Body of pancreas (tissue), 4 donors: ENCODE results near the gene BCOR. TPM values are rescaled to one million over a fixed set of nuclear protein-coding genes. Genes with fewer than 3 reads are reported as not detected.

Experiments
- ATAC-seq: fragments of 150-250 bp; one replicate; pipeline ENCODE4 v1.9.1; 2016
- DNase-seq, 4 donors: peaks; one replicate each; pipeline ENCODE4 v3.0.0-alpha.2; 2019
- H3K27ac ChIP-seq, 4 donors: fragments of 200-600 bp; sonication (generic); 1 replicate in 3 of 4; 2 replicates in 1 of 4; pipeline versions ENCODE4 v1.5.1 to v1.6.1; 2016 to 2019; ENCODE audit warnings: mild to moderate bottlenecking in 1 of 4, mixed read lengths in 1 of 4, moderate library complexity in 1 of 4
- H3K27me3 ChIP-seq, 2 donors: fragments of 200-600 bp; sonication (generic); one replicate each; pipeline ENCODE4 v1.6.0; 2016; ENCODE audit warnings: mild to moderate bottlenecking in 1 of 2
- H3K36me3 ChIP-seq, 2 donors: fragments of 200-600 bp; sonication (generic); replicated peaks in 1 of 2; 2 replicates each; pipeline ENCODE4 v1.5.1; 2016; ENCODE audit warnings: low read depth in 2 of 2; ENCODE audit not compliant: insufficient read depth in 1 of 2
- H3K4me1 ChIP-seq: fragments of 200-600 bp; sonication (generic); one replicate; pipeline ENCODE4 v1.6.0; 2016
- H3K4me3 ChIP-seq, 2 donors: fragments of 200-600 bp; sonication (generic); 1 replicate in 1 of 2; 2 replicates in 1 of 2; pipeline ENCODE4 v1.5.1; 2016 to 2019
- H3K9me3 ChIP-seq, 3 donors: fragments of 200-600 bp; sonication (generic); 1 replicate in 2 of 3; 2 replicates in 1 of 3; pipeline ENCODE4 v1.5.1; 2016
- POLR2A ChIP-seq, 3 donors: fragments of 450-650 bp; IDR thresholded peaks; one replicate each; pipeline ENCODE4 v1.6.1; 2016; ENCODE audit warnings: antibody characterized with exemption in 3 of 3, mild to moderate bottlenecking in 2 of 3
- WGBS, 2 donors: methylation state at CpG; one replicate each; pipeline ENCODE4 v1.1.5; 2017; 5-methylcytosine and 5-hydroxymethylcytosine counted together
- intact Hi-C: fragments of 100-400 bp; cut with DNase I; formaldehyde crosslinking; loops from one replicate; pipeline ENCODE4 v1.15.1; 2023
- total RNA-seq, 2 donors: library from RNA; depleted of rRNA; stranded (reverse); fragments of >200 nt; gene quantifications; one replicate each; pipeline ENCODE4 v1.1.0, GENCODE V29; 2016
- TF ChIP-seq, protein P1 (sequence below), 7 experiments: fragments of 450-650 bp in 4 of 7; fragments of 200-600 bp in 3 of 7; sonication (generic) in 3 of 7; IDR thresholded peaks; one replicate each; pipeline ENCODE4 v1.5.1; 2016 to 2019; ENCODE audit warnings: antibody characterized with exemption in 7 of 7

Gene BCOR
- total RNA-seq, 2 donors from 2014 or later = 13.2 to 23.6 TPM

DNA sequence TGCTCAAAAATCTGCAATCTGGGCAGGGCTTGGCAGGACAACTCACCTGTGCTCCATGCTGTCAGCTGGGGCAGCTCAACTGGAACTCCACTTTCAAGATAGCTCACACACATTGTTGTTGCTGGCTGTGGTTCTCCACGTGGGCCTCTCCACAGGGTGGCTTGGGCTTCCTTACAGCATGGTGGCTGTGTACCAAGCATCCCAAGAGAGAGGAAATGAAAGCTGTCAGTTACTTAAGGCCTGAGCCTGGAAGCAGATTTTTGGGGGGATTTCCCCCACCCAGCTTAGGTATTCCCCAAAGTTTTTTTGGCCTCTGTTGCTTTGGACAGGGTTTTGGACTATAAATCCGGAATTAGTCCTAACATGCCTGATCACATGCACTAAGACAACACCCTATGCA lies 81.0 kb downstream of the BCOR start:
- Histone ChIP-seq H3K27ac (no peak overlapping the region), H3K27me3 (no peaks in the 10 kb centered on the region), H3K36me3 (no peaks in the 10 kb centered on the region), H3K4me1 (peaks cover 19% of the 10 kb centered on the region), H3K4me3 (no peak overlapping the region), H3K9me3 (no peaks in the 10 kb centered on the region)
- TF ChIP-seq, protein P1, sequence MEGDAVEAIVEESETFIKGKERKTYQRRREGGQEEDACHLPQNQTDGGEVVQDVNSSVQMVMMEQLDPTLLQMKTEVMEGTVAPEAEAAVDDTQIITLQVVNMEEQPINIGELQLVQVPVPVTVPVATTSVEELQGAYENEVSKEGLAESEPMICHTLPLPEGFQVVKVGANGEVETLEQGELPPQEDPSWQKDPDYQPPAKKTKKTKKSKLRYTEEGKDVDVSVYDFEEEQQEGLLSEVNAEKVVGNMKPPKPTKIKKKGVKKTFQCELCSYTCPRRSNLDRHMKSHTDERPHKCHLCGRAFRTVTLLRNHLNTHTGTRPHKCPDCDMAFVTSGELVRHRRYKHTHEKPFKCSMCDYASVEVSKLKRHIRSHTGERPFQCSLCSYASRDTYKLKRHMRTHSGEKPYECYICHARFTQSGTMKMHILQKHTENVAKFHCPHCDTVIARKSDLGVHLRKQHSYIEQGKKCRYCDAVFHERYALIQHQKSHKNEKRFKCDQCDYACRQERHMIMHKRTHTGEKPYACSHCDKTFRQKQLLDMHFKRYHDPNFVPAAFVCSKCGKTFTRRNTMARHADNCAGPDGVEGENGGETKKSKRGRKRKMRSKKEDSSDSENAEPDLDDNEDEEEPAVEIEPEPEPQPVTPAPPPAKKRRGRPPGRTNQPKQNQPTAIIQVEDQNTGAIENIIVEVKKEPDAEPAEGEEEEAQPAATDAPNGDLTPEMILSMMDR (IDR thresholded peaks at IDR 0.05) = no peak
- TF ChIP-seq POLR2A (IDR thresholded peaks at IDR 0.05) = no peak
- DNase-seq (no peak), ATAC-seq (no peak)
- intact Hi-C loops = no loop called here
- WGBS, 2 donors = 67 to 89% methylated on average over 1 to 2 of the region's 2 CpGs

DNA sequence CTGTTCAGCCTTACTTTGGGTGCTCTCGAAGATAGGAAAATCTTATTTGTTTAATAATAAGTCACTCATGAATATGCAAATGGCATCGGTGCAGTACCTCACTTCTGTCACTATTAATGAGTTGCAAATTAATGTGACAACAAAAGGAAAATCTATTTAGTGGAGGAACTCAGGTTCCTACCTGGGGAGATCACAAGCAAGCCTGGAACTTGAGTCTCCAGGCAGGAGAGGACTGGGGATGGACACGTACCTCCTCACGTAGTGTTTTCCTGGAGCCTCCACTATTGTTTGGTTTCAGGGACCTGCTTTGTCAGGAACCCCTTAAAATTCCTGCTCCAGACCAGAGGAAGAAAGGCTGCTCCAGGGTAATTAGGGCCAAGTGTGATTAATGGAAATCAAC lies 82.1 kb downstream of the BCOR start:
- Histone ChIP-seq H3K4me3 (no peak overlapping the region), H3K27me3 (no peaks in the 10 kb centered on the region), H3K36me3 (no peaks in the 10 kb centered on the region), H3K9me3 (no peaks in the 10 kb centered on the region), H3K27ac (peak overlapping the region in 1 of 4 donors; percentile 89), H3K4me1 (peaks cover 22% of the 10 kb centered on the region)
- intact Hi-C loops = no loop called here
- ATAC-seq = no peak
- 70 to 76% methylated on average over 4 of the region's 4 CpGs for WGBS, 2 donors
- DNase-seq = no peak
- TF ChIP-seq, protein P1 (IDR thresholded peaks at IDR 0.05) = no peak
- TF ChIP-seq POLR2A (IDR thresholded peaks at IDR 0.05) = no peak

DNA sequence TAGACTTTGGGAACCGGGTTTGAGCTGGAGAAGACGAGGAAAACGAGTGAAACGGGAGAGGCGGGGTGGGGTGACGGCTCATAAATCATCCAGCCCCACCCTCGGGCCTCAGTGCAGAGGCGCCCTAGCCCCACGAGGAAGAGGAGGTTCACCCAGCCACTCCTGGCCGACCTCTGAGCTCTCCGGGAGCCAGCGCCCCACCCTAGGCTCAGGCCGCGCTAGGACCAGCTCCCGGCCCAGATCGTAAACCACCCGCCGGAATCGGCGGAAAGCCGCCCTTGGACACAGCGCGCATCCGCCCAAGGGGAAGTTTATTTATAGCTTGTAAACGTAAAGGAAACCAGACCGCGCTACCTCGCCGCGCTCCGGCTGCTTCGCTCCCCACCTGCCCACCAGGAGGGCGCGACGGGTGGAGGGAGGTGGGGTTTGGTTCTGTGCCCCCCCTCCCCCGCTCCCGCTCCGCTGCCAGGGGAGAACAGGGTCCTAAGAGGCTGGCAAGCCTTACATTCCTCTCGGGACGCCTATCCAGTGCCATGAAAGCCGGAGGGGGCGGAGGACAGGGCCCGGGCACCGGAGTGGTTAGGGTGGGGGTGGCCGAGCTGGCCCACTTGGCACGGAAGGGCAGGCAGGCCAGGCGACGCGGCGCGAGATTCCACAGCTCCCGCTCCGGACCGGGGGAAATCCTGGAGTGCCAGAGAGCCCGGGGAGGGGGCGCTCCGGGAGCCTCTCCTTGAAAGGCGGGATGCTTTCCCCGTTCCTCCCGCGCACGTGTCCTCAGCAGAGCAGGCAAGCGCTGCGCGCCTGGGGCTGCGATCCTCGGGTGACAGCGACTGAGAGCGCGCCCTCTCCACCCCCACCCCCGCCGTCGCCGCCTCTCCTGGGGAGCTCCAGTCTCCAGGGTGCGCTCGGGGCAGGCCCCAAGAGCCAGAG lies 84.2 kb downstream of the BCOR start:
- Histone ChIP-seq H3K4me1 (peaks cover 22% of the 10 kb centered on the region), H3K9me3 (no peaks in the 10 kb centered on the region), H3K27ac (peak overlapping the region; percentile 82 to 89 (median 86)), H3K36me3 (no peaks in the 10 kb centered on the region), H3K4me3 (no peak overlapping the region), H3K27me3 (no peaks in the 10 kb centered on the region)
- 0% methylated on average over 10 to 17 of the region's 76 CpGs for WGBS, 2 donors
- TF ChIP-seq, protein P1 (IDR thresholded peaks at IDR 0.05) = no peak
- TF ChIP-seq POLR2A (IDR thresholded peaks at IDR 0.05) = peak in 2 of 3 donors; percentile 42 to 51
- intact Hi-C loops = no loop called here
- ATAC-seq (peak; percentile 39), DNase-seq (peak; percentile 52 to 64 (median 57))

DNA sequence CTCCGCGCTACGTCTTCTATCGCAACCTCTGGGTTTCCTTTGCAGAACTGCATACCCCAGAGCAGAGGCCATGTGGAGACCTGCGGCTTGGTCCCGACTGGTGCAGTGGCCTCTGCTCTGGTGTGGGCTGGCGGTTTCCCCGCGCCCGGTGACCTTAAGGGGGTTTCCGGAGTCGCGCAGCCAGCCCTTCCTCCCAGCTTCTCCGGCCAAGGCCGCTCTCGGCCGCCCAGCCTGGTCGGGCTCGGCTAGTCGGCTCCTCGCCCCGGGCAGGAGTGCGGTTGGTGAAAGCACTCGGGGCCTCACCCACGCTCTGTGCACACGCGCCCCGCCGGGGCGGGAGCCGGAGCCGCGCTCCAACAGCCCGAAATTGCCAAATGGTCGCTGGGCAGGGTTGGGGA lies 84.9 kb downstream of the BCOR start:
- intact Hi-C loops = no loop called here
- ATAC-seq = peak; percentile 25
- Histone ChIP-seq H3K4me3 (no peak overlapping the region), H3K9me3 (no peaks in the 10 kb centered on the region), H3K27me3 (no peaks in the 10 kb centered on the region), H3K4me1 (peaks cover 22% of the 10 kb centered on the region), H3K36me3 (no peaks in the 10 kb centered on the region), H3K27ac (peak overlapping the region; percentile 82 to 89 (median 86))
- WGBS, 2 donors = 0% methylated on average over 4 to 21 of the region's 35 CpGs
- peak in 1 of 3 donors; percentile 54 for TF ChIP-seq POLR2A (IDR thresholded peaks at IDR 0.05)
- TF ChIP-seq, protein P1 (IDR thresholded peaks at IDR 0.05) = no peak
- peak; percentile 43 to 53 (median 50) for DNase-seq
